ENCODE data around the gene LAG3.

Gene LAG3

GRCh38 chr12:6772726-6773589 lies 638 bp downstream of the LAG3 start:
- DNase-seq: no peak

- peak; percentile 27 for DNase-seq
Observed at GRCh38 chr12:6773590-6774351, 1.5 kb downstream of the LAG3 start.

GRCh38 chr12:6774499-6775062 lies 2.3 kb downstream of the LAG3 start:
- no peak for DNase-seq

- DNase-seq: no peak
Observed at GRCh38 chr12:6775185-6776174, 3.2 kb downstream of the LAG3 start.

- DNase-seq: no peak
Observed at GRCh38 chr12:6777386-6777785, 5.1 kb downstream of the LAG3 start.

- DNase-seq: no peak
Observed at GRCh38 chr12:6778217-6778573, 5.9 kb downstream of the LAG3 start.

GRCh38 chr12:6778574-6779550 lies 6.5 kb downstream of the LAG3 start:
- peak; percentile 78 for DNase-seq

GRCh38 chr12:6779708-6780432 lies 7.5 kb downstream of the LAG3 start:
- no peak for DNase-seq

GRCh38 chr12:6780573-6780972 lies 8.3 kb downstream of the LAG3 start:
- DNase-seq: no peak

- DNase-seq: no peak
Observed at GRCh38 chr12:6782119-6782518, 9.8 kb downstream of the LAG3 start.

GRCh38 chr12:6782850-6783566 lies 10.7 kb downstream of the LAG3 start:
- DNase-seq: no peak

GRCh38 chr12:6783828-6784227 lies 11.5 kb downstream of the LAG3 start:
- DNase-seq: no peak

- DNase-seq: no peak
Observed at GRCh38 chr12:6784296-6784695, 12.0 kb downstream of the LAG3 start.

- no peak for DNase-seq
Observed at GRCh38 chr12:6784761-6785160, 12.4 kb downstream of the LAG3 start.

GRCh38 chr12:6786416-6787094 lies 14.2 kb downstream of the LAG3 start:
- no peak for DNase-seq

GRCh38 chr12:6787309-6787708 lies 15.0 kb downstream of the LAG3 start:
- DNase-seq: no peak

GRCh38 chr12:6788972-6789924 lies 16.9 kb downstream of the LAG3 start, which contains the start of gene CD4:
Gene CD4, plus strand, starts transcription at chr12:6789528. Its CDS starts 10,611 bp downstream, at chr12:6800139.
- DNase-seq: peak; percentile 58

Data from activated CD4-positive, alpha-beta T cell treated with anti-CD3 and anti-CD28 coated beads for 1 hour (primary cell).